Measurements from ENCODE around the gene ADRM1.

The ADRM1 gene

DNA sequence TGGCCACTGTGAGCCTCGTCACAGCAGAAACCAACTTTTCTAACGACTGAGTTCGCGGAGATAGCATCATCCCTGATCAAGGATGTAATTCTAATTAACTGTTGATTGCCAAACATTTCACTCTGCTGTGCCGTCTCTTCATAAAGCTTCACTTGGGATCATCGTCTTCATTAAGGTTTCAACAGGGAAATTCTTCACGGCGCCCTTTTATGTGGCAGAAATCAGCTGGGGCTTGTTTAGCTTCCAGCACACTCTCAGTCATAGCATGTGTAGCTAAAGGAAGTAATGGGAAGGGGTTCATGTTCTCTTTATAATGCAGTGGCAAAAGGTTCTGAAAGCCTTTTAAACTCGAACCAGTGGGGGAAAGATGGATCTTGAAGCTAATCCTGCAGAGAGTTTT, 8.9 kb upstream of the ADRM1 start:
- no peak for DNase-seq (ENCODE audit: low read depth)
- no peak overlapping the region for H3K4me3 ChIP-seq (replicated peaks; ENCODE audit: low read depth, low read length)
- TF ChIP-seq CTCF (IDR thresholded peaks at IDR 0.05; ENCODE audit: low read length, missing control alignments): no peak

GRCh38 chr20:62294516-62294915, 8.3 kb upstream of the ADRM1 start:
- no peak overlapping the region for H3K4me3 ChIP-seq (replicated peaks; ENCODE audit: low read depth, low read length)
- TF ChIP-seq CTCF (IDR thresholded peaks at IDR 0.05; ENCODE audit: low read length, missing control alignments): no peak
- DNase-seq (ENCODE audit: low read depth): no peak

GRCh38 chr20:62296724-62297448, 5.9 kb upstream of the ADRM1 start:
- H3K4me3 ChIP-seq (replicated peaks; ENCODE audit: low read depth, low read length): no peak overlapping the region
- DNase-seq (ENCODE audit: low read depth): no peak
- no peak for TF ChIP-seq CTCF (IDR thresholded peaks at IDR 0.05; ENCODE audit: low read length, missing control alignments)

DNA sequence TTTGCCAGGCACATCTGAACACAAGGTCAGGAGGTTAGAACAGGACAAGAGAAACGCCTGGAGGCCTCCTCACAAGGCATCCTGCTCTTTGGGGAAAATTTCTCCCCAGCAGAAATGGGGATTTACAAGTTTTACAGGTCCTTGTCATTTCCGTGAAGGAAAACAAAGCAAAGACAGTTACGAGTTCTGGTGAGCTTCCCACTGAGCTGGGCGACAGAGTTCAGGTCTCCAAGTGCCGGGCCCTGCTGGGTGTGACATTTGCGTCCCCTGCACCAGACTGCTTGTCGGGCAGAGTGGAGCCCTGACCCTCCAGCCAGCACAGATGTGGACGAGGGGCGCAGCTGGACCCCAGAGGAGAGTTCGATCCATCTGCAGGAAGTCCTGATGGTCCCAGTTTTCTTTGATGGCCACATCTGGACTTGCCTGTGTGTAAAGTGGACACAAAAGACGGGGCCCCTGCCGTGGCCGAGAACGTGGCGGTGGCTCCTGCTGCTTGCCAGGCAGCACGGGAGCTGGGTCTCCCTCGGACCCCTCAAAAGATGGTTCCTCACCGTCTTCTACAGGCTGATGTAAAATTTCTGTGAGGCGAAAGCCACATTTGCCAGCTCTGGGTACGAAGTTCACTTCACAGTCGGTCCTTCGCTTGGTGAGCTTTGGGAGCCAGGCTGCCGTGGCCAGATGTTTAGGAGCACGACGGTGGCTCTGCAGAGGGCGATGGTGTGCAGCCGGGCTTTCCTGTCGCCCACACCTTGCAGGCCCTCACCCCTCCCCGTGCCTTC, 5.2 kb upstream of the ADRM1 start:
- no peak overlapping the region for H3K4me3 ChIP-seq (replicated peaks; ENCODE audit: low read depth, low read length)
- no peak for TF ChIP-seq CTCF (IDR thresholded peaks at IDR 0.05; ENCODE audit: low read length, missing control alignments)
- no peak for DNase-seq (ENCODE audit: low read depth)

- no peak for DNase-seq (ENCODE audit: low read depth)
- TF ChIP-seq CTCF (IDR thresholded peaks at IDR 0.05; ENCODE audit: low read length, missing control alignments): no peak
- no peak overlapping the region for H3K4me3 ChIP-seq (replicated peaks; ENCODE audit: low read depth, low read length)
These were observed 4.1 kb upstream of the ADRM1 start for GRCh38 chr20:62298577-62299249.

DNA sequence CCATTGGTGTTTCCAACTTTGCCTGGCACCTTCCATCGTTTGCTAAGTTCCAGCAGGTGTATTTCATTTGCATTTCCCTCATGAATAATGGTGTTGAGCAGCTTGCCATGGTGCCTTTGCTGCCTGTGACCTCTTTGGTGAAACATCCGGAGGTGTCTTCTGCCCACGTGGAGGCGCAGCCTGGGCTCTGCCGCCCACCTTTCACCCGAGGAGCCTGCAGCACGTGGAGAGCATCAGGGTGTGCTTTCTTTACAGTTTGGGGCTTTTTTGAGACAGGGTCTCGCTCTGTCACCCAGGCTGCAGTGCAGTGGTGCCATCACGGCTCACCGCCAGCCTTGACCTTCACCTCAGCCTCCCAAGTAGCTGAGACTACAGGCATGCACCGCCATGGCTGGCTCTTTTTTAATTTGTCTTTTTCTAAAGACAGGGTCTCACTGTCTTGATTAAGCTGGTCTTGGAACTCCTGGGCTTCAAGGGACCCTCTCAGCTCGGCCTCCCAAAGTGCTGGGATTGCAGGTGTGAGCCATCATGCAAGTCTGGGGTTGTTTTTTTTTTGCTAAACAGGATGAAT, 3.0 kb upstream of the ADRM1 start:
- no peak for DNase-seq (ENCODE audit: low read depth)
- no peak overlapping the region for H3K4me3 ChIP-seq (replicated peaks; ENCODE audit: low read depth, low read length)
- no peak for TF ChIP-seq CTCF (IDR thresholded peaks at IDR 0.05; ENCODE audit: low read length, missing control alignments)
